IPS-NIHi7 (cell line): ENCODE results near the gene AANAT.
A peak's percentile ranks its signal among the peaks of the same experiment; 100 is the strongest.
"Not testable (repeated sequence)": the region's sequence is repeated elsewhere in the genome, so short reads cannot be mapped to it uniquely, and the experiment has no call there.

Source experiments
- DNase-seq: peaks from one replicate; pipeline ENCODE4 v3.0.0; 2012; ENCODE audit warnings: mixed read lengths; ENCODE audit errors: extremely low spot score

Gene AANAT

GRCh38 chr17:76506408-76507345, 39.3 kb downstream of the AANAT start:
- DNase-seq = peak; percentile 89

GRCh38 chr17:76508472-76509063, 41.2 kb downstream of the AANAT start:
- not testable (repeated sequence) for DNase-seq

GRCh38 chr17:76510831-76511244, 43.4 kb downstream of the AANAT start:
- DNase-seq = no peak

- no peak for DNase-seq
Observed at GRCh38 chr17:76511668-76512365, 44.4 kb downstream of the AANAT start.

- DNase-seq = no peak
Observed at GRCh38 chr17:76512366-76513305, 45.2 kb downstream of the AANAT start.

- no peak for DNase-seq
Observed at GRCh38 chr17:76513306-76513692, 45.9 kb downstream of the AANAT start.

GRCh38 chr17:76514355-76514754, 47.0 kb downstream of the AANAT start:
- not testable (repeated sequence) for DNase-seq

GRCh38 chr17:76515274-76515949, 48.0 kb downstream of the AANAT start:
- no peak for DNase-seq

GRCh38 chr17:76517638-76518038, 50.2 kb downstream of the AANAT start:
- DNase-seq = no peak

- no peak for DNase-seq
Observed at GRCh38 chr17:76519048-76519966, 51.9 kb downstream of the AANAT start.
